ENCODE data around the gene GPRC5C. TPM values are rescaled to one million over a fixed set of nuclear protein-coding genes. Genes with fewer than 3 reads are reported as not detected.

The GPRC5C gene
- polyA plus RNA-seq, 1 donor from 2014 or later, result 12.8 TPM

GRCh38 chr17:74491626-74492025 is 59.7 kb downstream of the GPRC5C start:
- Histone ChIP-seq H2AFZ (ENCODE audit: low read depth, low read length) (no peak overlapping the region), H3K4me2 (ENCODE audit: low read length) (no peak overlapping the region), H4K20me1 (ENCODE audit: insufficient read depth) (no peaks in the 10 kb centered on the region), H3K79me2 (replicated peaks; ENCODE audit: insufficient read depth, low read length) (no peaks in the 10 kb centered on the region), H3K36me3 (ENCODE audit: insufficient read depth, low read length) (no peaks in the 10 kb centered on the region), H3K4me3 (ENCODE audit: low read length) (no peak overlapping the region), H3K9me3 (ENCODE audit: low read length) (no peaks in the 10 kb centered on the region), H3F3A (ENCODE audit: insufficient read depth, low read length, poor library complexity, severe bottlenecking) (no peaks in the 10 kb centered on the region), H3K9ac (ENCODE audit: low read length) (no peak overlapping the region), H3K9me2 (ENCODE audit: insufficient read depth, low read length) (no peaks in the 10 kb centered on the region), H3K27ac (ENCODE audit: low read length) (no peak overlapping the region), H3K27me3 (ENCODE audit: insufficient read depth, low read depth, low read length) (no peaks in the 10 kb centered on the region)
- TF ChIP-seq MXI1 (conservative IDR thresholded peaks at IDR 0.05; ENCODE audit: poor library complexity, severe bottlenecking), result no peak
- no peak for TF ChIP-seq POLR2AphosphoS5 (IDR thresholded peaks at IDR 0.05)
- no peak for TF ChIP-seq SMC3 (conservative IDR thresholded peaks at IDR 0.05; ENCODE audit: poor library complexity)
- TF ChIP-seq TAF1 (IDR thresholded peaks at IDR 0.05; ENCODE audit: low read depth), result no peak
- no peak for TF ChIP-seq REST (IDR thresholded peaks at IDR 0.05; ENCODE audit: borderline replicate concordance)
- TF ChIP-seq RAD21 (conservative IDR thresholded peaks at IDR 0.05), result no peak
- no peak for TF ChIP-seq EZH2 (IDR thresholded peaks at IDR 0.05; ENCODE audit: borderline replicate concordance, insufficient read depth, low read length, poor library complexity, severe bottlenecking)
- no peak for TF ChIP-seq EP300 (conservative IDR thresholded peaks at IDR 0.05; ENCODE audit: poor library complexity, severe bottlenecking)
- TF ChIP-seq CTCF (IDR thresholded peaks at IDR 0.05; ENCODE audit: poor library complexity, severe bottlenecking), result no peak

- Histone ChIP-seq H3K27me3 (ENCODE audit: insufficient read depth, low read depth, low read length) (no peaks in the 10 kb centered on the region), H4K20me1 (ENCODE audit: insufficient read depth) (no peaks in the 10 kb centered on the region), H3K4me2 (ENCODE audit: low read length) (no peak overlapping the region), H3K36me3 (ENCODE audit: insufficient read depth, low read length) (no peaks in the 10 kb centered on the region), H3K79me2 (replicated peaks; ENCODE audit: insufficient read depth, low read length) (no peaks in the 10 kb centered on the region), H3K9ac (ENCODE audit: low read length) (no peak overlapping the region), H3F3A (ENCODE audit: insufficient read depth, low read length, poor library complexity, severe bottlenecking) (no peaks in the 10 kb centered on the region), H3K9me2 (ENCODE audit: insufficient read depth, low read length) (no peaks in the 10 kb centered on the region), H3K27ac (ENCODE audit: low read length) (no peak overlapping the region), H2AFZ (ENCODE audit: low read depth, low read length) (no peak overlapping the region), H3K9me3 (ENCODE audit: low read length) (no peaks in the 10 kb centered on the region), H3K4me3 (ENCODE audit: low read length) (no peak overlapping the region)
- TF ChIP-seq REST (IDR thresholded peaks at IDR 0.05; ENCODE audit: borderline replicate concordance) (no peak), TAF1 (IDR thresholded peaks at IDR 0.05; ENCODE audit: low read depth) (no peak), MXI1 (conservative IDR thresholded peaks at IDR 0.05; ENCODE audit: poor library complexity, severe bottlenecking) (no peak), CTCF (IDR thresholded peaks at IDR 0.05; ENCODE audit: poor library complexity, severe bottlenecking) (peak; percentile 87), SMC3 (conservative IDR thresholded peaks at IDR 0.05; ENCODE audit: poor library complexity) (peak; percentile 86), EP300 (conservative IDR thresholded peaks at IDR 0.05; ENCODE audit: poor library complexity, severe bottlenecking) (no peak), RAD21 (conservative IDR thresholded peaks at IDR 0.05) (peak; percentile 85), POLR2AphosphoS5 (IDR thresholded peaks at IDR 0.05) (no peak)
Observed at GRCh38 chr17:74493331-74493833, 61.5 kb downstream of the GPRC5C start.

Measured in neural cell (in vitro differentiated cells).